A549 treated with DMSO at 1 μM for 4 hours (cell line): ENCODE measurements around the gene SIK1. TPM values are rescaled to one million over a fixed set of nuclear protein-coding genes. Genes with fewer than 3 reads are reported as not detected.

Experiments
- total RNA-seq: library from RNA; stranded (reverse); fragments of 200-300 nt; extraction: Qiagen RNA extraction; gene quantifications from 5 replicates; pipeline ENCODE4 v1.2.3, GENCODE V29; 2022; ENCODE audit warnings: low read depth

The SIK1 gene
- total RNA-seq: 9.8 to 19.2 TPM (median 16.6 TPM) in 5 replicates

DNA sequence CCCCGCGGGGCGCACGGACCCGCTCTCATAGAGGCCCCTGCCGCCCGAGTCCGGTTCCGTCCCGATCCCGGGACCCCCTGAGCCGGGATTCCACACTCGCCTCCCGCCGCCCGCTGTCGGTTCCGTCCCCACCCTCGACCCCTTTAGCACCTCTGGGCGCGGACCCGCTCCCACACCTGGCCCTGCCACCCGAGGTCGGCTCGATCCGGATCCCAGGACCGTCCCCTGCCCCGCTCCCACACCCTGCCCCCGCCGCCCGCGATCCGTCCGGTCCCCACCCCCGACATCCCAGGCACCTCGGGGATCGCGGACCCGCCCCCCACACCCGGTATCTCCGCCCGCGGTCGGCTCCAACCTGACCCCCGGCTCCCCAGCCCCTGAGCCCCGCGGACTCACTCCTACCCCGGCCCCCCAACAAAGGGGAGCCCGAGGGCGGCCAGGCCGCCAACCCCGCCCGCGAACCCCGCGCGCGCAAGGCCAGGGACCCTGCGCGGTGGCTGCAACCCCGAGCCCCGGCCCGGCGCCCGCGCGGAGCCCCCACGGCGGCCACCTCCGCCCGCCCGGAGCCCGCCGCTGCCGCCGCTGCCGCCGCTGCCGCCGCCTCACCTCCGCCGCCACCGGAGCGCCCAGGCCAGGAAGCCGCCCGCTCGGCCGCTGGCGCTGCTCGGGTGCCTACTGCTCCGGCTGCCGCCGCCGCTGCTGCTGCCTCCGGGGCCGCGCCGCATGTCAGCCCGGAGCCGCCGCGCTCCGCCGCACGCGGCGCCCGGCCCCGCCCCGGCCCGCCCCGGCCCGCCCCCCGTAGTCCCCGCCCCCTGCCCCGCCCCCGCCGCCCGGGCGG lies at the start of gene SIK1:
SIK1 (minus strand) TSS at position 728 of the 838 bp plus-strand sequence. CDS start 953 bp downstream, outside the sequence.

Other genes with a start within 250 kb of the SIK1 start
- 1.2 to 2.0 TPM (median 1.6 TPM) in 5 replicates for gene HSF2BP, start 232.4 kb upstream of the SIK1 start, total RNA-seq
- 34.7 to 40.7 TPM (median 38.2 TPM) in 5 replicates for gene RRP1B, start 232.4 kb upstream of the SIK1 start, total RNA-seq